ENCODE measurements around the gene CHL1.

Gene CHL1

DNA sequence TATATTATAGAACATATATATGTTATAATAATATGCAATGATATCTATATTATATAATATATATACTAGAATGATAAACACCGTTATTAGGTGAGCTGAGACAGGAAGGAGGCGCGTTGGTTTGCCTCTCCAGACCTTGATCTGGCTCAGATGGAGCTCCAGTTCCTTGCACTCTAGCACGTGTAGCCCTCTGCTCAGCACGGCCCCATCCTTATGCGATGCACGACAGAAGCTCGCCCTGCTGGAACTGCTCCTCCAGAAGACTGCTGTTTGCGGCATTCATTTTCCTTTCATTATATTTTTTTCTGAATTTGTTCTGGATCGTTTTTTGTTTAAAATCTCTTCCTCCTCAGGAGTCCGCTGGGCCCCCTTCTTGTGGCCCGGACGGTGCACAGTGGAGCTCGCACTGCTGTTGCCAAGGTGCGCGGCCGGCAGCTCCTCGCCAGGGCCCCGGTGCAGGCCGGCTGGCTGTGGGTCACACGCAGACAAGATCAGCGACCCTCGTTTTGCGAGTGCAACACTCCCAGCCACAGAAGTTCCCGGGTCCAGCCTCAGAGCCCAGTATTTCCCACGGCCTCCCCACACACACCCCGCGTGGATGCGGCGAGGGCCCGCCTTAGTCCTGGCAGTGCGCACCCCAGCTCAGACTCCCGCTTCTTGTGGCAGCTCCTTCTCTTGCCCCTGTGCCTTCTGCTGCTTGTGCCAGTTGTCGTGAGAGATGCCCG is 112.2 kb downstream of the CHL1 start:
- no peak overlapping the region for H3K4me3 ChIP-seq (ENCODE audit: low read length)
- no peak for TF ChIP-seq CTCF (conservative IDR thresholded peaks at IDR 0.05; ENCODE audit: low read depth, low read length)

GRCh38 chr3:312160-312733 is 115.7 kb downstream of the CHL1 start:
- no peak for TF ChIP-seq CTCF (conservative IDR thresholded peaks at IDR 0.05; ENCODE audit: low read depth, low read length)
- no peak overlapping the region for H3K4me3 ChIP-seq (ENCODE audit: low read length)
- DNase-seq (ENCODE audit: low read depth), result no peak

More for the DNA sequence above, 112.2 kb downstream of the CHL1 start:
- no peak for DNase-seq (ENCODE audit: low read depth)

GRCh38 chr3:312911-313310 is 116.3 kb downstream of the CHL1 start:
- DNase-seq (ENCODE audit: low read depth), result no peak

DNA sequence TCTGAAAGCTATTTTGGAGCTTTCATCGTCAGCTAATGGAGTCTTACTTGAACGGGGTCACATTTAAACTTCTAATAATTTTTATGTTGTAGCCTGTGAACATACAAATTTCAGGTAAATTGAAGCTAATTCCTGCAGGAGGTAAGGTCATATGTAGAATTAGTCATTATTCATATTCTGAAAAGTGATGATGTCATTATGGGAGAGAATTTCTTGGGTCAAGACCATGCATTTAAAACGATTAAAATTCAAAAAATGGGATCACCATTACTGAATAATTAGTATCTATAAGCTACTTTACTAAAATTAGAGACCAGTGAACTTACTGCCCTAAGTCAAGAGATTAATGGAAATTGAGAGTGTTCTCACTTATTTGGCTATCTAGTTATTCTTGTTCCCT is 120.4 kb downstream of the CHL1 start:
- no peak overlapping the region for H3K4me3 ChIP-seq (ENCODE audit: low read length)
- DNase-seq (ENCODE audit: low read depth), result no peak
- TF ChIP-seq CTCF (conservative IDR thresholded peaks at IDR 0.05; ENCODE audit: low read depth, low read length), result no peak

More at GRCh38 chr3:312911-313310, 116.3 kb downstream of the CHL1 start:
- no peak for TF ChIP-seq CTCF (conservative IDR thresholded peaks at IDR 0.05; ENCODE audit: low read depth, low read length)
- H3K4me3 ChIP-seq (ENCODE audit: low read length), result no peak overlapping the region

DNA sequence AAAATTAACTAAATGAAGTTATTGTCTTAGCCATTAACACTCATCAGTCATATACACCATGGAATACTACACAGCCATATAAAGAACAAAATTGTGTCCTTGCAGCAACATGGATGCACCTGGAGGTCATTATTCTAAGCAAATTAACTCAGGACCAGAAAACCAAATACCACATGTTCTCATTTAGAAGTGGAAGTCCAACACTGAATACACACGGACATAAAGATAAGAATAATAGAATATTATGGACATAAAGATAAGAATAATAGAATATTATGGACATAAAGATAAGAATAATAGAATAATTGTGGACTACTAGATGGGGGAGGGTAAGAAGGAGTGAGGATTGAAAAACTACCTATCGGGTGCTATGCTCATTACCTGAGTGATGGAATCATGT is 122.3 kb downstream of the CHL1 start:
- H3K4me3 ChIP-seq (ENCODE audit: low read length), result no peak overlapping the region
- no peak for TF ChIP-seq CTCF (conservative IDR thresholded peaks at IDR 0.05; ENCODE audit: low read depth, low read length)
- DNase-seq (ENCODE audit: low read depth), result no peak

DNA sequence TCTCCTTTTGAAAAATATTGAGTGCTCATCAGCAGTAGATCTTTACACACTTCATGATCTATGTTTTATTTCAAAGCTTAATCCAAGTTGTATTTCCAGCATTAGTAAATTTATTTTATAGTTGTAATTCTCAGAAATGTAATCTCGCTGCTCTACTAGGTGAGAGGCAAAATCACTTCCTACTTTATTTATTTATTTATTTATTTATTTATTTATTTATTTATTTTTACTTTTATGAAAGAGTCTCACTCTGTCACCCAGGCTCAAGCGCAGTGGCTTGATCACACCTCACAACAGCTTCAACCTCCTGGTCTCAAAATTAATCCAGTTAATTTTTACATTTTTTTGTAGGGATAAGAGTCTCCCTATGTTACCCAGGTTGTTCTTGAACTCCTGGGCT is 127.9 kb downstream of the CHL1 start:
- TF ChIP-seq CTCF (conservative IDR thresholded peaks at IDR 0.05; ENCODE audit: low read depth, low read length), result no peak
- H3K4me3 ChIP-seq (ENCODE audit: low read length), result no peak overlapping the region

DNA sequence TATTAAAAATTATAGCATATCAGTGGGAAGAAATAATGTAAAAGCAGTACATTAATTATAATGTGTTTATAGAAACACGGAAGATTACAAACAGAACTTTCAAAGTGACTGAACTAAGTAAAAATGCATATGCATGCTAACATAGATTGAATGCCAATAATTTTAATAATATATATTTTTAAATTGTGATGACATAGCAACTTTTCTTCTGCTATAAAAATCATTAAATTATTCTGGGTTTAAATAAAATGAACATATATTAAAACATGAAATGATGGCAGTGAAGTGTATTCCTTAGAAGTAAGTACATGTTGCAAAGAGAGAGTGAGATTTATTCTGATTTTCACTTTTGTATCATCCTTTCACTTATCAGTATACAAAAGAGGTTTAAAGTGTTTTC is 128.9 kb downstream of the CHL1 start:
- no peak for DNase-seq (ENCODE audit: low read depth)
- H3K4me3 ChIP-seq (ENCODE audit: low read length), result no peak overlapping the region
- TF ChIP-seq CTCF (conservative IDR thresholded peaks at IDR 0.05; ENCODE audit: low read depth, low read length), result no peak

More for the DNA sequence above, 127.9 kb downstream of the CHL1 start:
- DNase-seq (ENCODE audit: low read depth), result no peak
